H9 (cell line): ENCODE measurements around the gene DVL3. TPM values are rescaled to one million over a fixed set of nuclear protein-coding genes. Genes with fewer than 3 reads are reported as not detected.

Source experiments
- DNase-seq: peaks from one replicate; pipeline ENCODE4 v3.0.0-alpha.2; 2017
- H2AFZ ChIP-seq: one replicate; pipeline ENCODE4 v1.6.1; 2013; ENCODE audit warnings: mild to moderate bottlenecking, low read length, control low read depth, moderate library complexity
- H2AK5ac ChIP-seq: 2 replicates; pipeline ENCODE4 v1.6.1; 2013; ENCODE audit warnings: low read length, control low read depth, mixed read lengths; ENCODE audit not compliant: insufficient read length
- H2BK120ac ChIP-seq: one replicate; pipeline ENCODE4 v1.6.1; 2013; ENCODE audit warnings: low read depth, mild to moderate bottlenecking, low read length, control low read depth, inconsistent platforms; ENCODE audit not compliant: poor library complexity, severe bottlenecking
- H2BK12ac ChIP-seq: 2 replicates; pipeline ENCODE4 v1.6.1; 2013; ENCODE audit warnings: low read length, control low read depth, mixed read lengths, low read depth; ENCODE audit not compliant: insufficient read length
- H2BK15ac ChIP-seq: 2 replicates; pipeline ENCODE4 v1.6.1; 2013; ENCODE audit warnings: low read depth, low read length, control low read depth
- H2BK20ac ChIP-seq: one replicate; pipeline ENCODE4 v1.6.1; 2013; ENCODE audit warnings: low read depth, mild to moderate bottlenecking, low read length, control low read depth, inconsistent platforms; ENCODE audit not compliant: poor library complexity, severe bottlenecking
- H2BK5ac ChIP-seq: 2 replicates; pipeline ENCODE4 v1.6.1; 2013; ENCODE audit warnings: low read length, control low read depth, mixed read lengths; ENCODE audit not compliant: insufficient read length
- H3K14ac ChIP-seq: 2 replicates; pipeline ENCODE4 v1.6.1; 2013; ENCODE audit warnings: low read length, control low read depth; ENCODE audit not compliant: insufficient read depth
- H3K18ac ChIP-seq: 2 replicates; pipeline ENCODE4 v1.6.1; 2013; ENCODE audit warnings: low read depth, mild to moderate bottlenecking, mixed read lengths, low read length, control low read depth; ENCODE audit not compliant: insufficient read length
- H3K23ac ChIP-seq: 2 replicates; pipeline ENCODE4 v1.6.1; 2013; ENCODE audit warnings: low read length, control low read depth, mixed read lengths, low read depth; ENCODE audit not compliant: insufficient read length
- H3K23me2 ChIP-seq: 2 replicates; pipeline ENCODE4 v1.6.1; 2013; ENCODE audit warnings: low read depth, mild to moderate bottlenecking, mixed read lengths, low read length, control low read depth; ENCODE audit not compliant: insufficient read length, poor library complexity, severe bottlenecking
- H3K27ac ChIP-seq: 2 replicates; pipeline ENCODE4 v1.5.1; 2013; ENCODE audit warnings: low read length, control low read depth, mixed read lengths, low read depth; ENCODE audit not compliant: insufficient read length
- H3K27me3 ChIP-seq: 2 replicates; pipeline ENCODE4 v1.6.1; 2013; ENCODE audit warnings: low read length, control low read depth, inconsistent platforms; ENCODE audit not compliant: insufficient read depth
- H3K4ac ChIP-seq: 2 replicates; pipeline ENCODE4 v1.6.1; 2013; ENCODE audit warnings: low read depth, mild to moderate bottlenecking, control low read depth, inconsistent platforms, low read length, moderate library complexity
- H3K4me1 ChIP-seq: 2 replicates; pipeline ENCODE4 v1.6.1; 2013; ENCODE audit warnings: low read length, control low read depth, inconsistent platforms; ENCODE audit not compliant: insufficient read depth
- H3K4me2 ChIP-seq: 2 replicates; pipeline ENCODE4 v1.6.1; 2013; ENCODE audit warnings: low read length, control low read depth, mixed read lengths; ENCODE audit not compliant: insufficient read length, insufficient read depth
- H3K56ac ChIP-seq: 2 replicates; pipeline ENCODE4 v1.6.1; 2013; ENCODE audit warnings: low read depth, mild to moderate bottlenecking, mixed read lengths, low read length, control low read depth; ENCODE audit not compliant: insufficient read length
- H3K79me1 ChIP-seq: 2 replicates; pipeline ENCODE4 v1.6.1; 2013; ENCODE audit warnings: low read depth, mild to moderate bottlenecking, moderate library complexity, low read length, control low read depth, inconsistent platforms; ENCODE audit not compliant: insufficient read depth, poor library complexity, severe bottlenecking
- H3K79me2 ChIP-seq: 2 replicates; pipeline ENCODE4 v1.6.1; 2013; ENCODE audit warnings: low read length, control low read depth, inconsistent platforms; ENCODE audit not compliant: insufficient read depth
- H3K9ac ChIP-seq: 2 replicates; pipeline ENCODE4 v1.6.1; 2013; ENCODE audit warnings: low read length, control low read depth, mixed read lengths; ENCODE audit not compliant: insufficient read length; ENCODE audit errors: extremely low read depth
- H3K9me3 ChIP-seq: one replicate; pipeline ENCODE4 v1.6.1; 2013; ENCODE audit warnings: low read depth, low read length, inconsistent platforms; ENCODE audit not compliant: control insufficient read depth
- H3T11ph ChIP-seq: one replicate; pipeline ENCODE4 v1.6.1; 2013; ENCODE audit warnings: mild to moderate bottlenecking, low read length, control low read depth, inconsistent platforms
- H4K20me1 ChIP-seq: one replicate; pipeline ENCODE4 v1.6.1; 2013; ENCODE audit not compliant: control insufficient read depth, insufficient read length, insufficient read depth
- H4K5ac ChIP-seq: 2 replicates; pipeline ENCODE4 v1.6.1; 2013; ENCODE audit warnings: low read depth, mild to moderate bottlenecking, mixed read lengths, low read length, control low read depth; ENCODE audit not compliant: insufficient read length
- H4K8ac ChIP-seq: replicated peaks from 2 replicates; pipeline ENCODE4 v1.6.1; 2013; ENCODE audit warnings: low read length, control low read depth, mixed read lengths, low read depth; ENCODE audit not compliant: insufficient read length
- H4K91ac ChIP-seq: 2 replicates; pipeline ENCODE4 v1.6.1; 2013; ENCODE audit warnings: low read depth, mild to moderate bottlenecking, moderate library complexity, mixed read lengths, low read length, control low read depth; ENCODE audit not compliant: insufficient read length
- H3K27ac Mint-ChIP-seq, 3 experiments: 2 replicates in 2 of 3; 3 replicates in 1 of 3; pipeline ENCODE4 v1.8.0; 2020 to 2021; ENCODE audit warnings: mixed read lengths in 3 of 3, mild to moderate bottlenecking in 1 of 3, moderate library complexity in 1 of 3
- H3K27me3 Mint-ChIP-seq: 2 replicates; pipeline ENCODE4 v1.8.0; 2021; ENCODE audit warnings: low read depth, mild to moderate bottlenecking, moderate library complexity, mixed read lengths
- H3K36me3 Mint-ChIP-seq, 3 experiments: 2 replicates in 2 of 3; 3 replicates in 1 of 3; pipeline ENCODE4 v1.8.0; 2020 to 2021; ENCODE audit warnings: low read depth in 3 of 3, mixed read lengths in 3 of 3; ENCODE audit not compliant: insufficient read depth in 1 of 3
- H3K4me1 Mint-ChIP-seq, 2 experiments: 2 replicates each; pipeline ENCODE4 v1.8.0; 2020; ENCODE audit warnings: mixed read lengths in 2 of 2
- H3K4me3 Mint-ChIP-seq, 2 experiments: 2 replicates in 1 of 2; 3 replicates in 1 of 2; pipeline ENCODE4 v1.8.0; 2020 to 2021; ENCODE audit warnings: mild to moderate bottlenecking in 2 of 2, mixed read lengths in 2 of 2, moderate library complexity in 1 of 2
- H3K9me3 Mint-ChIP-seq, 2 experiments: 2 replicates in 1 of 2; 3 replicates in 1 of 2; pipeline ENCODE4 v1.8.0; 2020; ENCODE audit warnings: mild to moderate bottlenecking in 2 of 2, mixed read lengths in 2 of 2, moderate library complexity in 1 of 2
- WGBS: extraction: QIAGEN DNeasy Blood & Tissue Kit; methylation state at CpG from one replicate; pipeline ENCODE4 v1.1.7; 2013; ENCODE audit warnings: missing lambda C conversion rate, low lambda C conversion rate, mixed read lengths; ENCODE audit not compliant: insufficient read length; ENCODE audit errors: extremely low coverage; 5-methylcytosine and 5-hydroxymethylcytosine counted together
- total RNA-seq: library from RNA; stranded (reverse); gene quantifications from 2 replicates; pipeline ENCODE4 v1.2.1, GENCODE V29; 2021
- TF ChIP-seq, protein P1 (sequence below): fragments of 200-600 bp; sonication (generic); conservative IDR thresholded peaks from 3 replicates; pipeline ENCODE4 v1.8.0; 2021; ENCODE audit warnings: antibody characterized with exemption, mild to moderate bottlenecking

The DVL3 gene
- total RNA-seq, 1 experiment from 2014 or later, result 64.7 TPM

DNA sequence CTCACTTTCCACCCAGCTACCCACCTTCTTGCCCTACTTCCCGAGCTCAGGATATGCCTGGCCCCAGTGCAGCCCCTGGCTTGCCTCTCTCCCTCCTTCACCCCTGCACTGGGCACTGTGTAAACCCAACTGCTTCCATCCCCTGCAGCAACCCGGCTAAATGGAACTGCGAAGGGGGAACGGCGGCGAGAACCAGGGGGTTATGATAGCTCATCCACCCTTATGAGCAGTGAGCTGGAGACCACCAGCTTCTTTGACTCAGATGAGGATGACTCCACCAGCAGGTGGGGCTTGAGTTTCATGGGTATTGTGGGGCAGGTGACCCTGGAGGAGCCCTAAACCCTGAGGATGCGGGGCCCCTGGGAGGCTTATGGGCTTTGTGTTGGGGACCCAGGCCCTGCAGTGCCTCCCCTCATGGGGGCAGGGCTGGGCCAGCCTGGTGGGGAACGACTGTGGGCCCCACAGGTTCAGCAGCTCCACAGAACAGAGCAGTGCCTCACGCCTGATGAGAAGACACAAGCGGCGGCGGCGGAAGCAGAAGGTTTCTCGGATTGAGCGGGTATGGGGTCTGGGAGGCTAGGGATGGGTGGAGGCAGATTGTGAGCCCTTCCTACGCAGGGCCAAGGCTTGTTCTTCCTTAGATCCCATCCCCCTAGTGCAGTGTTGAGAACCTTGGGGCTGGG, 9.6 kb downstream of the DVL3 start:
- H3K4ac ChIP-seq, result no peak overlapping the region
- H4K20me1 ChIP-seq, result no peaks in the 10 kb centered on the region
- H3K18ac ChIP-seq, result no peak overlapping the region
- H2AFZ ChIP-seq, result no peak overlapping the region
- H2BK15ac ChIP-seq, result no peak overlapping the region
- H2BK12ac ChIP-seq, result no peak overlapping the region
- H2BK20ac ChIP-seq, result no peak overlapping the region
- Mint-ChIP-seq H3K27ac (peak overlapping the region in 1 of 3 experiments; percentile 31; a peak in 1 of 7 replicates), H3K4me1 (no peaks in the 10 kb centered on the region), H3K4me3 (no peak overlapping the region), H3K27me3 (no peaks in the 10 kb centered on the region), H3K36me3 (peaks cover 30 to 77% (median 67%) of the 10 kb centered on the region in 3 experiments; a peak in 6 of 7 replicates), H3K9me3 (no peaks in the 10 kb centered on the region)
- H3K9me3 ChIP-seq, result no peaks in the 10 kb centered on the region
- no peaks in the 10 kb centered on the region for H3K4me1 ChIP-seq
- no peak overlapping the region for H2AK5ac ChIP-seq
- no peaks in the 10 kb centered on the region for H3K23me2 ChIP-seq
- no peak overlapping the region for H3K56ac ChIP-seq
- H4K5ac ChIP-seq, result no peak overlapping the region
- peaks cover 4% of the 10 kb centered on the region; the same call in 1 of the 2 replicates for H3K79me2 ChIP-seq
- no peak overlapping the region for H4K91ac ChIP-seq
- no peak overlapping the region for H3K27ac ChIP-seq
- H3K9ac ChIP-seq, result no peak overlapping the region
- H2BK120ac ChIP-seq, result no peak overlapping the region
- no CpG with 5 or more reads among the region's 16 CpGs for WGBS
- DNase-seq, result no peak
- H2BK5ac ChIP-seq, result no peak overlapping the region
- no peak overlapping the region for H4K8ac ChIP-seq
- H3K14ac ChIP-seq, result no peak overlapping the region
- TF ChIP-seq, protein P1, sequence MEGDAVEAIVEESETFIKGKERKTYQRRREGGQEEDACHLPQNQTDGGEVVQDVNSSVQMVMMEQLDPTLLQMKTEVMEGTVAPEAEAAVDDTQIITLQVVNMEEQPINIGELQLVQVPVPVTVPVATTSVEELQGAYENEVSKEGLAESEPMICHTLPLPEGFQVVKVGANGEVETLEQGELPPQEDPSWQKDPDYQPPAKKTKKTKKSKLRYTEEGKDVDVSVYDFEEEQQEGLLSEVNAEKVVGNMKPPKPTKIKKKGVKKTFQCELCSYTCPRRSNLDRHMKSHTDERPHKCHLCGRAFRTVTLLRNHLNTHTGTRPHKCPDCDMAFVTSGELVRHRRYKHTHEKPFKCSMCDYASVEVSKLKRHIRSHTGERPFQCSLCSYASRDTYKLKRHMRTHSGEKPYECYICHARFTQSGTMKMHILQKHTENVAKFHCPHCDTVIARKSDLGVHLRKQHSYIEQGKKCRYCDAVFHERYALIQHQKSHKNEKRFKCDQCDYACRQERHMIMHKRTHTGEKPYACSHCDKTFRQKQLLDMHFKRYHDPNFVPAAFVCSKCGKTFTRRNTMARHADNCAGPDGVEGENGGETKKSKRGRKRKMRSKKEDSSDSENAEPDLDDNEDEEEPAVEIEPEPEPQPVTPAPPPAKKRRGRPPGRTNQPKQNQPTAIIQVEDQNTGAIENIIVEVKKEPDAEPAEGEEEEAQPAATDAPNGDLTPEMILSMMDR, result no peak
- H3K79me1 ChIP-seq, result no peaks in the 10 kb centered on the region
- no peak overlapping the region for H3K23ac ChIP-seq
- H3T11ph ChIP-seq, result no peak overlapping the region
- no peak overlapping the region for H3K4me2 ChIP-seq
- no peaks in the 10 kb centered on the region for H3K27me3 ChIP-seq
